Esophagus mucosa (tissue), 1 donor: ENCODE results near the gene CCR5AS.
A peak's percentile ranks its signal among the peaks of the same experiment; 100 is the strongest.
"Not testable (repeated sequence)": the region's sequence is repeated elsewhere in the genome, so short reads cannot be mapped to it uniquely, and the experiment has no call there.

Experiments
- ATAC-seq: fragments of 200-7000 bp; cut with Tn5 transposase; one replicate; pipeline ENCODE4 v1.9.1; 2020
- donor health status: DM: yes; HTN: yes; CAD: no.

CCR5AS gene

DNA sequence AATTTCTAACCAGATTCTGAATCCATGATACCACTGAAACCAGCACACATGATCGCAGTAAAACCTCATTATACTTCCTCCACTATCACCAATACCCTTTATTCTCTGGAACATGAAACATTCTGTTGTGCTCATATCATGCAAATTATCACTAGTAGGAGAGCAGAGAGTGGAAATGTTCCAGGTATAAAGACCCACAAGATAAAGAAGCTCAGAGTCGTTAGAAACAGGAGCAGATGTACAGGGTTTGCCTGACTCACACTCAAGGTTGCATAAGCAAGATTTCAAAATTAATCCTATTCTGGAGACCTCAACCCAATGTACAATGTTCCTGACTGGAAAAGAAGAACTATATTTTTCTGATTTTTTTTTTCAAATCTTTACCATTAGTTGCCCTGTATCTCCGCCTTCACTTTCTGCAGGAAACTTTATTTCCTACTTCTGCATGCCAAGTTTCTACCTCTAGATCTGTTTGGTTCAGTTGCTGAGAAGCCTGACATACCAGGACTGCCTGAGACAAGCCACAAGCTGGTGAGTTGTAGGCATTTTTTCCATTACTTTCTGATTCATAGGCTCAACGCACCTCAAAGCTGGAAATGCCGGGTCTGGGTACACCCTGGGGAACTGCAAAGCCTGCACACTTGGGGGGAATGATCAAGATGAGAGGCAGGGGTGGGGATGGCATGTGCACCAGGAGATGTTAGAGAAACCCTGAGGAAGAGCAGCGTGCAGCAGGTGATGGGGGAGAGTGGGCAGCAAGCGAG is 53.0 kb downstream of the CCR5AS start, which contains the start of gene CCR2:
Gene CCR2 (plus strand): TSS at position 465 of the 764 bp plus-strand sequence. CDS start 3,417 bp downstream, outside the sequence.
- ATAC-seq: no peak

DNA sequence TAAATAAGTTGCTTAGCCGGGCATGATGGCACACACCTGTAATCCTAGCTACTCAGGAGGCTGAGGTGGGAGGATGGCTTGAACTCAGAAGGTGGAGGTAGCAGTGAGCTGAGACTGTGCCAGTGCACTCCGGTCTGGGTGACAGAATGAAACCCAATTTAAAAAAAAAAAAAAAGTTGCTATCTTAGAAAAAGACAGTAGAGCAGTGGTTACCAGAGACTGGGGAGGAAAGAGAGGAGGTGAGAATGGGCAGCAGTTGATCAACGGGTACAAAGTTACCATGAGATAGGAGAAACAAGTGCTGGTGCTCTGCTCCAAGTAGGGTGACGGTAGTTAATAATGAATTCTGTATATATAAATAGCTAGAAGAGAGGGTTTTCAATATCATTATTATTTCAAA is 53.8 kb downstream of the CCR5AS start:
- no peak for ATAC-seq

DNA sequence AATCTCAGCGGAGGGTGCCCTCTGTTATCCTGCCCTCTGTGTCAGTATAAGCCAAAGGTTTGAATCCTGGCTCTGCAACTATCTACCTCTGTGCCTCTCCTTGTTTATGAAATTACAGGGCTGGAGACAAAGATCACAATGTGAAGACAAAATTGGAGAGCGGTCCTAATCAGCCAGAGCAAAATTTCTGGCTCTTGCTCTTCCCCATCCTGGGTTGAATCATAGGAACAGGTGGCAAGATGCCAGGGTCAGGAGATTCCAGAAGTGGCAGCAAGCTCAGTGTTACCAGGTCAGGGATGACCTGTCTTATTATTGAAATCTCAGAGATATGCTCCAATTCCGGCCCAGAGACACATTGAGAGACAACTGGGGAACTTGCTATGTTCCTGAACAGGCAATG is 55.2 kb downstream of the CCR5AS start:
- no peak for ATAC-seq

DNA sequence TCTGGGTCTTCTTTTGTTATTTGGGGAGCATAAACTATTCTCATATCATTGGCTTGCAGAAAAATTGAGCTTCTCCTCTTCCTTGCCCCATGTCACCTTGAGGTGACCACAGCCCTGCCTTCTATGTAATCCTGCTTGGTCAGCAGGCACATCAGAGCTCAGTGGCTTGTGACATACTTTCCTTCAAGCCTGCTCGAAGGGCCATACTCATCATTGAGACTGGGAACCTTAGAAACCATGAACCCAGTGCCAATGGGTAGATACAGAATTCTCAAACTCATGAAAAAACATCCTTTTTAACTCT is 56.7 kb downstream of the CCR5AS start:
- ATAC-seq: no peak

DNA sequence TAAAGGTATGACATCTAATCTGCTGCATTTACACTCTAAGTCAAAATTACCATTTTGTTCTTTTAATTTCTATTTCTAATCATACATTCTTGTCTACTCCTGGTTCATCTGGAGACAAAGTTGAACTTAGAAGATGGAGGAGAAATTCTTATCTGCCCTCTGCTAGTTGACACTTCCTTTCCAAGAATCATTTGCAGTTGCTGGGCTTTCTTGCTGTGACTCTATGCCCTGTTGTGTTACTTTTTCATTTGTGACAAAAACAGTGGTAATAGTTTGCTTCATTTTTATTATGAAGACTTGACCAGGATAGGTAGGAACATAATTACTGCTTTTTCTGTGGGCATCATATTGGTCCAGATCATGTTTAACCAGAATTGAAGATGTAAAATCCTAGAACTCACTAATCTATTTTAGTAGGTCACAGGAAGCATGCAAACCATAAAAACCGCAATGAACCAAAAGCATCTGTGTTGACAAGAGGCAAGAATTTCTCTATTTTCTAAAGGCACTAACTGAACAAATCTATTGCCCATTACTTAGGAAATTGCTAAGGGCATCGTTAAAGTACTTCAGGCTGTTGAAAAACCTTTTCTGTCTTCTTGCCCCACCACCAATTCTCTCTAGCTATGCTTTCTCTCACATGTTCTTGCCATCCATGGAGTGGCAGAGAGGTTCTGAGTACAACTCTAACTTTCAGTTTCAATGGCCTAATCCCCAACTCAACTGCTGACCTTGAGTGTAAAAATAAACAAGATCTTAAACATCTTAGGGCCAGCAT is 57.2 kb downstream of the CCR5AS start:
- no peak for ATAC-seq

DNA sequence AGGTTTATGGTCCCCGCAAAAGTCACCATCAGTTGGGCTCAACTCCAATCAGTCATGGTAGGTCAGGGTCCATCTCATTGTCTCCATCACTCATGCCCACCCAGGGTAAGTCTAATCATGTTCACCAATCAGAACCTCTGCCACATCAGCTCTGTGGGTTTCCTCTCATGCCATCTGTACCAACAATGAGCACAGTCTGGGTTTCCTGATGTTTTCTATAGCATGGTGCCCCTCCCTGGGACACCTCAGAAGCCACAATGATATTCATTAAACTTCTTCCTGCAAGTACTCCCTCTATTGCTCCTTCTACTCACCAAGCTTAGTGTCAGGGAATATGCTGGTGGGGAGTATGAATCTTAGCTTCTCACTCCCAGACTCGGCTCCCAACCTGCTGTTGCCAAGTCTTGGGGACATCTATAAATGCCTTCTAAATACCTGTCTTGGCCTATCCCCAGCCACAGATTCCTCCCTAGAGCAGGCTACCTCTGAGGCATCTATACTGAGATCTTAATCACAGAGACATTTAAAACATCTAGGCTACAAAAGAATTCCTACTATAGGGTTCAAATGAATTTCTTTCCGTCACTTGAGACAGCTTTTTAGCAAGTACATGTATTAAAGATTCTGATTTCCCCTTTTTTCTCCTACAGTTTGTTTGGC is 57.9 kb downstream of the CCR5AS start:
- ATAC-seq: no peak

DNA sequence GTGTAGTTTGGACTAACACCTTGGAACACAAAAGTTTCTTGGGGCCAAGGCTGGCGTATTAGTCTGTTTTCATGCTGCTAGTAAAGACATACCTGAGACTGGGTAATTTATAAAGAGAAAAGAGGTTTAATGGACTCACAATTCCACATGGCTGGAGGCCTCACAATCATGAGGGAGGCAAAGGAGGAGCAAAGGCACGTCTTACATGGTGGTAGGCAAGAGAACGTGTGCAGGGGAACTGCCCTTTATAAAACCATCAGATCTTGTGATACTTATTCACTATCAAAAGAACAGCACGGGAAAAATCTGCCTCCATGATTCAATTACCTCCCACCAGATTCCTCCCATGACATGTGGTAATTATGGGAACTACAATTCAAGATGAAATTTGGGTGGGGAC is 62.4 kb downstream of the CCR5AS start:
- ATAC-seq: no peak

DNA sequence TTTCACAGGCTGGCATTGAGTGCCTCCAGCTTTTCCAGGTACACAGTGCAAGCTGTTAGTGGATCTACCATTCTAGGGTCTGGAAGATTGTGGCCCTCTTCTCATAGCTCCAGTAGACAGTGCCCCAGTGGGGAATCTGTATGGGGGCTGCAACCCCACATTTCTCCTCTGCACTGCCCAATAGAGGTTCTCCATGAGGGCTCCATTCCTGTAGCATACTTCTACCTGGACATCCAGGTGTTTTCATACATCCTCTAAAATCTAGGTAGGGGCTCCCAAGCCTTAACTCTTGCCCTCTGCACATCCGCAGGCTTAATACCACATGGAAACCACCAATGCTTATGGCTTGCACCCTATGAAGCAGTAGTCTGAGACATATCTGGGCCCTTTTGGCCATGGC is 68.0 kb downstream of the CCR5AS start:
- ATAC-seq: no peak

DNA sequence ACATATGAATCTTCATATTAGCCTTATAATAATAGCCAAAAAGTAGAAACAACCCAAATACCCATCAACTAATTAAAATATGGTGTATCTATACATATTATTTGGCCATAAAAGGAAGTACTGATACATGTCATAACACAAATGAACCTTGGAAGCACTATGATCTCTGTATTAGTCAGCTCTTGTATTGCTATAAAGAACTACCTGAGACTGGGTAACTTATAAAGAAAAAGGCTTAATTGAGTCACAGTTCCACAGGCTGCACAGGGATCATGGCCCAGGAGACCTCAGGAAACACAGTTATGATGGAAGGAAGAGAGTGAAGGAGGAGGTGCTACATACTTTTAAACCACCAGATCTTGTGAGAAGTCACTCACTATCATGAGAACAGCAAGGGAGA is 69.0 kb downstream of the CCR5AS start:
- ATAC-seq: peak; percentile 79

DNA sequence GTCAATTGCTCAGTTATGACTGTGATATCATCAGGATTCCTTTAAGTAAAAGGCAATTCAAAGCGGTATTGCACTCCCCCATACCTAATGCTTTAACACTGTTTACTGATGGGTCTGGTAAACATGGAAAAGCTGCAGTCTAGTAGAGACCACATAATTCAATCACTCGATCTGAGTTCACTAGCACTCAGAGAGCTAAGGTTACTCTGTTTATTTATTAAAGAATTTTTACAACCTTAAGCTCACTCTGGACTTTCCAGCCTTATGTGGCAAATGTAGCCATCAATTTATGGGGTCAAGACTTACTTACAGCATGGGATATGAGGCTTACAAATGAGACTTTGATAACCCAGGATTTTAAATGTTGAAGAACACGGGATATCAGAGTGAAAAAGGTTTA is 71.3 kb downstream of the CCR5AS start:
- no peak for ATAC-seq

DNA sequence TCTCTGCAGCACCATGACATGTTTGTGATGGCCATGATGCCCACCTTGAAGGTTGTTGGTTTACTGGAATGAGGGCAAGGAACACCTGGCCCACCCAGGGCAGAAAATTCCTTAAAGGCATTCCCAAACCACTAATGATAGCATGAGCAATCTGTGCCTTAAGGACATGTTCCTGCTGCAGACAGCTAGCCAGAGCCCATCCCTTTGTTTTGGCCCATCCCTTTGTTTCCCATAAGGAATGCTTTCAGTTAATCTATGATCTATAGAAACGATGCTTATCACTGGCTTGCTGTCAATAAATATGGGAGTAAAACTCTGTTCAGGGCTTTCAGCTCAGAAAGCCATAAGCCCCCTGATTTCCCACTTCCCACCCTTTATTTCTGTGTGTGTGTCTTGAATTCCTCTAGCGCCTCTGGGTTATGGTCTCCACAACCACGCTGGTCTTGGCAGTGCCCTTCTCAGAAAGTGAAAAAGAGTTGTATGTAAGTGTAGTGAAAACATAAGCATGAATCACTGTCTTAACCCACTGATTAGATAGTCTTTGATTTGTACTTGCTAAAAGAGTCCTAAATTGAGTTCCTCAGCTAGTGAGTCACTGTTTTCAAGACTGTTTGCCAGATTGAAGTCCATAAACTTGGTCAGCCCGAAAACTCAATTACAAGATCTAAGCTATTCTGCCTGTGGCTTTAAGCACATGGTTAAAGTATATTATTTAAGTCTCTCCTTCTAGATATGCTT is 72.0 kb downstream of the CCR5AS start:
- no peak for ATAC-seq

DNA sequence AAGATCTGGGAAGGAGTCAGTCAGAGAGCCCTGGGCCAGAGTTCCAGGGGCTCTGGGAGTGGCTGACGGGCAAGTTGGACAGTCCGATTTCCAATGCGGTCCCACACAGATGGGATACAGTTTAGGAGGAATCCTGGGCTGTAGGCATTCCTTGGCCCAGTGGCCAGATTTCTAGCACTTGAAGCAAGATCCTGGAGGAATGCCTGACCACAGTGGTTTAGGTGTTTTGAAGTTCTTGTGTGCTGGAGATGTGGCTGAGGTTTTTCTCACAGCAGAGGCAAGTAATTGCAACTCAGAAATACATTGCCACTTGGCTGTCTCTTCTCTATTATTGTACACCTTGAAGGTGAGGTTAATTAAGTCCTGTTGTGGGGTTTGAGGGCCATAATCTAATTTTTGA is 76.2 kb downstream of the CCR5AS start:
- ATAC-seq: not testable (repeated sequence)

DNA sequence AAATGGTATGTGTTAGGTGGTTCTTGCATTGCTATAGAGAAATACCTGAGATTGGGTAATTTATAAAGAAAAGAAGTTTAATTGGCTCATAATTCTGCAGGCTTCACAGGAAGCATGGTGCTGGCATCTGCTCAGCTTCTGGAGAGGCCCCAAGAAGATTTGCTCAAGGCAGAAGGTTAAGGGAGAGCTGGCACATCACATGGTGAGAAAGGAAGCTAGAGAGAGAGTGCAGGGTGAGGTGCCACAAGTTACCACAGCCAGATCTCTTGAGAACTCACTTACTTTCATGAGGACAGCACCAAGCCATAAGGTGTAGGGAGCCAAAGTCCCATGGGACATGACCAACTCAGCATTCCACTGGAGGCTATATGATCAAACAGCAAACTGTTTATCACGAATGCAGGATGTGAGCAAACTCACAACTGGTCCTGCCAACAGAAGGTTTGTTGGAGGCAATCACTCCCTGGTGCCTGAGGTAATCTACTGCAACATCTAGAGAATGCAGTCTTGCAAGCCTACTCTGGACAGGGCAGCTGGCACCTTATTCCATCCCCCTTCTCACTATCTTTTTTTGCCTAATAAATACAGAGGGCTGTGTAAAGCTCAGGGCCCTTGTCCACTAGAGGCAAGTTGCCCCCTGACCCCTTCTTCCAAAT is 81.1 kb downstream of the CCR5AS start:
- ATAC-seq: no peak

DNA sequence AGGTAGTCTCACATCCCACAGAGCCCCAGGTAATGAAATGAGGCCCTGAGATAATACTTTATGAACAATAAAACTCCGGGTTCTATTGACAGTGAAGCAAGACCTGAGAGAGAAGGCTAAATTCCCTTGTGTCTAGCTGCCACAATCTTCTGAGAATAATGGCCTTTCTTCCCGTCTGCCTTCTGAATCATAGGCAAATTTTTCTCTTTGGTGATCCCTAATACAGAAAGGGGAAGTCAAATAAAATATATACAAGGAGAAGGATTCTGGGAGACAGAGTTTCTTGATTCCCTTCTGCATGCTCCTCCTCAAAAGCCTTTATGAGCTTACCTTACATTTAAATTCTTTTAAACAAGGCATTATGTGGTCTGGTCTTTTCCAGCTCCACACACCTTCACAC is 82.8 kb downstream of the CCR5AS start:
- ATAC-seq: no peak

DNA sequence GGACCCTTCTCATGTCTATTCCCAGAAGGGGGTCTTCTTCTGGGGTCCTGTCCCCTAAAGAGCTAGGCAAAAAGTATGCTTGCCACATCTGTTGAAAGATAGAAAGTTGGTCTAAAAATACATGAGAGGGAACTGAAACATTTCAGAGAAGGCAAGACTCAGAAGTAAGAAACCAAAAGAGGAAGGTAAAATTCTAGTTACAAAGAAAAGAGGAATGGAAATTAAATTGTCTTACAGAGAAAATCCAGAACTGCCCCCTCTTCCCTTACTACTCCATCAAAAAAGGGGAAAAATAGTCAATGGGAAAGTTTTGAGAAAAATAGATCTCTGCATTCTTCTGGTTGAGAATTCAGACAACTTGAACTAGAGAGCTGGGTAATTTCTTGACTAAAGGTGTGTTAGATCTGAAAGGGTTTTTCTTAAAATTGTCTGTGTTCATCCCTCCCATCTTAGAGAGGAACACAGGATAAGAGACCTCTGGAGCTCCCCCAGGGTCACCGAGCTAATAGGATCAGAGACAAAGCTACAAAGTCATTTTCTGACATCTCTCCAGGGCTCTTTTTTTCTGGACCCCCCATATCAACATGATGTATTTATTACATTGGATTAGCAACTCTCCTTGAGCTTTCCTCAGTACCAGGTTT is 85.3 kb downstream of the CCR5AS start:
- ATAC-seq: no peak

DNA sequence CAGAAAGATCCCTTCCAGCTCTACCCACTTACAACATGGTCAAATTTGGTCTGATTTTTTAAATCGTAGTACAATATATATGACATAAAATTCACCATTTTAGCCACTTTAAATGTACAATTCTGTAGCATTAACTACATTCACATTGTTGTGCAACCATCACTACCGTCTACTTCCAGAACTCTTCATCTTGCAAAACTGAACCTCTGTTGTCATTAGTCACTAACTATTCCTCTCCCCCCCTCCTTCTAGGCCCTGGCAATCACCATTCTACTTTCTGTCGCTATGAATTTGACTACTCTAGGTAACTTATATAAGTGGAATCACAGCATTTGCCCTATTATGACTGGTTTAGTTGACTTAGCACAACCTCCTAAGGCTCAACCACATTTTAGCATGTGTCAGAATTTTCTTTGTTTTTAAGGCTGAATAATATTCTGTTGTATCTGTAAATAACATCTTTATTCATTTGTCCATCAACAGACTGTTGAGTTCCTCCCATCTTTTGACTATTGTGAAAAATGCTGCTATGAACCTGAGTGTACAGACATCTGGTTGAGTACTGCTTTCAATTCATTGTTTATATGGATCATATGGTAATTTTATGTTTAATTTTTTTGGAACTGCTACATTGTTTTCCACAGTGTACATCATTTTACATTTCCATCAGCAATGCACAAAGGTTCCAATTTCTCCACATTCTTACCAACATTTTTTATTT is 88.5 kb downstream of the CCR5AS start:
- ATAC-seq: no peak

DNA sequence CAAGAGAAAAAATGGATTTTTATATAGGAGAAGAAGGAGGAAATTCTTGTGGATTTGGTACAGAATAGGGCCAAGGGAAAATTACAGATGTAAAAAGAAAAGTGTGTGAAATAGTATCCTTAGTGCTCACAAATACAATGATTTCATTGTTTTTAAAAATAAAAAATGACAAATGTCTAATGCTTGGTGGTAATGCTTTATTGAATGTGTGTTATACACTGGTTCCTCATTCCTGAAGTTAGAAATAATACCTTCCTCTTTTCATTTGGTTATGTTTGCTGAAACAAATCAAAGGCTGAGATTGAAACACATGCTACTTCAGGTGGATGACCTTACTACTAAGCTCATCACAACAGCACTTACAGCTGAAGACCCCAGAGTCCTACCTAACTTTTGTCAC is 90.7 kb downstream of the CCR5AS start:
- no peak for ATAC-seq

DNA sequence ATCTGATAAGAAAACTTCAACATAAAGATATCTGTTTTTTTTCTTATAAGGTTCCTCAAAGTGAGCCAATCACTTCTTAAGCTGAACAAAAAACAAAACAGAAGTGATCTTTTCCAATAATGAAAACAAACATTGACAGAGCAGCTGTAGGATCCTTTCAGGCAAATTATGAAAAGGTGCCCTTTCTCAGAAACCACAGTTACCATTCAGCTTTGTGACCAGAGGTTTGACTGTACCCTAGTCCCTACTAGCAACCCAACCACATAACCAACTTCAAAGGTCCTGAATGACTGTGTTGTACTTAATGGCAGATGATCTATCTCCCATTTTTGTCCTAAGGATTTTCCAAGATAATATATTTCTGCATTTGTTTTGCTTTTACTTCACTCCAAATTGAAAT is 92.3 kb downstream of the CCR5AS start:
- no peak for ATAC-seq
